Activated CD8-positive, alpha-beta memory T cell treated with anti-CD3 and anti-CD28 coated beads, Interleukin-2, amount 50 U/mL, for 1 hour (primary cell): ENCODE results near the gene ABCC6.
"Not testable (repeated sequence)": the region's sequence is repeated elsewhere in the genome, so short reads cannot be mapped to it uniquely, and the experiment has no call there.

Experiments used
- DNase-seq: peaks from one replicate; pipeline ENCODE4 v3.0.0-alpha.2; 2020; ENCODE audit errors: extremely low read depth

The ABCC6 gene

GRCh38 chr16:16112450-16113053 is 110.7 kb downstream of the ABCC6 start:
- no peak for DNase-seq

GRCh38 chr16:16111639-16112038 is 111.7 kb downstream of the ABCC6 start:
- no peak for DNase-seq

- DNase-seq: no peak
These were observed 113.2 kb downstream of the ABCC6 start for GRCh38 chr16:16110111-16110490.

GRCh38 chr16:16109453-16110110 is 113.7 kb downstream of the ABCC6 start:
- no peak for DNase-seq

GRCh38 chr16:16108759-16109158 is 114.5 kb downstream of the ABCC6 start:
- no peak for DNase-seq

- DNase-seq: no peak
These were observed 115.5 kb downstream of the ABCC6 start for GRCh38 chr16:16107839-16108238.

GRCh38 chr16:16106466-16106865 is 116.8 kb downstream of the ABCC6 start:
- no peak for DNase-seq

GRCh38 chr16:16105646-16106045 is 117.6 kb downstream of the ABCC6 start:
- no peak for DNase-seq

- DNase-seq: not testable (repeated sequence)
These were observed 118.5 kb downstream of the ABCC6 start for GRCh38 chr16:16104804-16105141.

GRCh38 chr16:16104132-16104803 is 119.0 kb downstream of the ABCC6 start:
- DNase-seq: not testable (repeated sequence)

- no peak for DNase-seq
These were observed 120.6 kb downstream of the ABCC6 start for GRCh38 chr16:16102738-16103137.

GRCh38 chr16:16101585-16101984 is 121.7 kb downstream of the ABCC6 start:
- no peak for DNase-seq

GRCh38 chr16:16100631-16101030 is 122.7 kb downstream of the ABCC6 start:
- no peak for DNase-seq

- DNase-seq: no peak
These were observed 124.0 kb downstream of the ABCC6 start for GRCh38 chr16:16099320-16099719.
